Medulla oblongata (tissue), 1 donor: Measurements from ENCODE around the gene PCNX1.
"Not testable (repeated sequence)": the region's sequence is repeated elsewhere in the genome, so short reads cannot be mapped to it uniquely, and the experiment has no call there.

ENCODE experiments used
- DNase-seq: peaks from one replicate; pipeline ENCODE4 v3.0.0-alpha.2; 2015; ENCODE audit errors: extremely low spot score

The PCNX1 gene

GRCh38 chr14:70916300-70916699 lies 9.0 kb downstream of the PCNX1 start:
- no peak for DNase-seq

- no peak for DNase-seq
These were observed 9.5 kb downstream of the PCNX1 start for GRCh38 chr14:70916799-70917198.

- DNase-seq, result no peak
These were observed 10.4 kb downstream of the PCNX1 start for GRCh38 chr14:70917633-70918032.

- DNase-seq, result peak; percentile 48
These were observed 12.5 kb downstream of the PCNX1 start for GRCh38 chr14:70919774-70920173.

GRCh38 chr14:70920608-70921007 lies 13.3 kb downstream of the PCNX1 start:
- no peak for DNase-seq

GRCh38 chr14:70921669-70922068 lies 14.4 kb downstream of the PCNX1 start:
- DNase-seq, result no peak

- no peak for DNase-seq
These were observed 17.3 kb downstream of the PCNX1 start for GRCh38 chr14:70924521-70924920.

- no peak for DNase-seq
These were observed 19.1 kb downstream of the PCNX1 start for GRCh38 chr14:70926235-70926830.

- no peak for DNase-seq
These were observed 23.7 kb downstream of the PCNX1 start for GRCh38 chr14:70931008-70931407.

GRCh38 chr14:70934084-70934483 lies 26.8 kb downstream of the PCNX1 start:
- DNase-seq, result no peak

GRCh38 chr14:70934502-70935134 lies 27.4 kb downstream of the PCNX1 start:
- no peak for DNase-seq

- DNase-seq, result no peak
These were observed 27.9 kb downstream of the PCNX1 start for GRCh38 chr14:70935135-70935534.

- DNase-seq, result not testable (repeated sequence)
These were observed 32.4 kb downstream of the PCNX1 start for GRCh38 chr14:70939693-70940092.

GRCh38 chr14:70941637-70942341 lies 34.5 kb downstream of the PCNX1 start:
- not testable (repeated sequence) for DNase-seq

GRCh38 chr14:70942342-70942706 lies 35.1 kb downstream of the PCNX1 start:
- DNase-seq, result no peak

- DNase-seq, result not testable (repeated sequence)
These were observed 35.5 kb downstream of the PCNX1 start for GRCh38 chr14:70942721-70943120.

- DNase-seq, result no peak
These were observed 36.6 kb downstream of the PCNX1 start for GRCh38 chr14:70943838-70944237.

GRCh38 chr14:70947739-70948138 lies 40.5 kb downstream of the PCNX1 start:
- no peak for DNase-seq

- DNase-seq, result no peak
These were observed 45.2 kb downstream of the PCNX1 start for GRCh38 chr14:70952485-70952884.

GRCh38 chr14:70954068-70954467 lies 46.8 kb downstream of the PCNX1 start:
- DNase-seq, result no peak

- DNase-seq, result peak; percentile 53
These were observed 48.6 kb downstream of the PCNX1 start for GRCh38 chr14:70955543-70956480.

GRCh38 chr14:70956511-70956910 lies 49.3 kb downstream of the PCNX1 start:
- no peak for DNase-seq
